ENCODE results near the gene SYTL3. TPM values are rescaled to one million over a fixed set of nuclear protein-coding genes. Genes with fewer than 3 reads are reported as not detected.

Gene SYTL3
- total RNA-seq, 2 experiments from 2014 or later: 43.5 to 48.3 TPM

- peaks cover 32% of the 10 kb centered on the region for H3K4me1 Mint-ChIP-seq (ENCODE audit: low read depth)
- H3K27me3 Mint-ChIP-seq (ENCODE audit: low read depth): no peaks in the 10 kb centered on the region
- ChIA-PET POLR2A (no interaction called here), CTCF (interaction anchor here (0.5 to 4.5 kb wide), 22 partner anchors 10 to 356 kb away, joined by 3 to 50 read pairs (median 3); partner anchors contain the start of gene RSPH3)
- H3K36me3 Mint-ChIP-seq (ENCODE audit: low read depth): peaks cover 23% of the 10 kb centered on the region
- DNase-seq: peak; percentile 79
- peak overlapping the region; percentile 82 for H3K27ac Mint-ChIP-seq
- no peaks in the 10 kb centered on the region for H3K9me3 Mint-ChIP-seq (ENCODE audit: insufficient read depth)
- H3K4me3 Mint-ChIP-seq: peak overlapping the region; percentile 60
- ATAC-seq: peak; percentile 98
Measured at GRCh38 chr6:158703837-158704822, 54.3 kb downstream of the SYTL3 start.

GRCh38 chr6:158705386-158706126, 55.7 kb downstream of the SYTL3 start:
- Mint-ChIP-seq H3K4me1 (ENCODE audit: low read depth) (peaks cover 30% of the 10 kb centered on the region), H3K27ac (peak overlapping the region; percentile 73), H3K9me3 (ENCODE audit: insufficient read depth) (no peaks in the 10 kb centered on the region), H3K27me3 (ENCODE audit: low read depth) (no peaks in the 10 kb centered on the region), H3K4me3 (no peak overlapping the region), H3K36me3 (ENCODE audit: low read depth) (peaks cover 34% of the 10 kb centered on the region)
- no peak for ATAC-seq
- DNase-seq: no peak
- POLR2A ChIA-PET: no interaction called here
- CTCF ChIA-PET: interaction anchor here (0.9 to 2.4 kb wide), 2 partner anchors 11 to 429 kb away, joined by 4 to 16 read pairs; no protein-coding TSS in a partner anchor

GRCh38 chr6:158706369-158706982, 56.6 kb downstream of the SYTL3 start:
- H3K9me3 Mint-ChIP-seq (ENCODE audit: insufficient read depth): no peaks in the 10 kb centered on the region
- H3K4me3 Mint-ChIP-seq: no peak overlapping the region
- H3K27ac Mint-ChIP-seq: peak overlapping the region; percentile 39
- no peak for ATAC-seq
- CTCF ChIA-PET: interaction anchor here (0.9 to 2.4 kb wide), 3 partner anchors 10 to 428 kb away, joined by 4 to 16 read pairs (median 4); no protein-coding TSS in a partner anchor
- POLR2A ChIA-PET: interaction anchor here (0.6 kb wide), 1 partner anchor 9 kb away, joined by 3 read pairs; no protein-coding TSS in a partner anchor
- DNase-seq: no peak
- H3K36me3 Mint-ChIP-seq (ENCODE audit: low read depth): peaks cover 37% of the 10 kb centered on the region
- H3K27me3 Mint-ChIP-seq (ENCODE audit: low read depth): no peaks in the 10 kb centered on the region
- H3K4me1 Mint-ChIP-seq (ENCODE audit: low read depth): peaks cover 27% of the 10 kb centered on the region

- H3K27me3 Mint-ChIP-seq (ENCODE audit: low read depth): no peaks in the 10 kb centered on the region
- no peak for DNase-seq
- H3K9me3 Mint-ChIP-seq (ENCODE audit: insufficient read depth): no peaks in the 10 kb centered on the region
- H3K4me3 Mint-ChIP-seq: no peak overlapping the region
- H3K36me3 Mint-ChIP-seq (ENCODE audit: low read depth): peaks cover 45% of the 10 kb centered on the region
- ATAC-seq: no peak
- no peak overlapping the region for H3K27ac Mint-ChIP-seq
- peaks cover 31% of the 10 kb centered on the region for H3K4me1 Mint-ChIP-seq (ENCODE audit: low read depth)
- CTCF ChIA-PET: interaction anchor here (0.9 to 2.4 kb wide), 3 partner anchors 10 to 427 kb away, joined by 4 to 16 read pairs (median 9); no protein-coding TSS in a partner anchor
- POLR2A ChIA-PET: no interaction called here
Measured at GRCh38 chr6:158707120-158707820, 57.4 kb downstream of the SYTL3 start.

GRCh38 chr6:158707821-158708195, 58.0 kb downstream of the SYTL3 start:
- Mint-ChIP-seq H3K27me3 (ENCODE audit: low read depth) (no peaks in the 10 kb centered on the region), H3K27ac (no peak overlapping the region), H3K9me3 (ENCODE audit: insufficient read depth) (no peaks in the 10 kb centered on the region), H3K4me1 (ENCODE audit: low read depth) (peaks cover 31% of the 10 kb centered on the region), H3K36me3 (ENCODE audit: low read depth) (peaks cover 47% of the 10 kb centered on the region), H3K4me3 (no peak overlapping the region)
- DNase-seq (no peak), ATAC-seq (no peak)
- POLR2A ChIA-PET: no interaction called here
- CTCF ChIA-PET: interaction anchor here (1.4 to 2.4 kb wide), 2 partner anchors 9 to 16 kb away, joined by 9 to 16 read pairs; no protein-coding TSS in a partner anchor

- CTCF ChIA-PET: interaction anchor here (1.4 to 2.4 kb wide), 2 partner anchors 9 to 17 kb away, joined by 9 to 16 read pairs; no protein-coding TSS in a partner anchor
- Mint-ChIP-seq H3K9me3 (ENCODE audit: insufficient read depth) (no peaks in the 10 kb centered on the region), H3K4me3 (no peak overlapping the region), H3K27ac (no peak overlapping the region), H3K27me3 (ENCODE audit: low read depth) (no peaks in the 10 kb centered on the region), H3K36me3 (ENCODE audit: low read depth) (peaks cover 50% of the 10 kb centered on the region), H3K4me1 (ENCODE audit: low read depth) (peaks cover 33% of the 10 kb centered on the region)
- ATAC-seq: no peak
- POLR2A ChIA-PET: no interaction called here
- DNase-seq: no peak
Measured at GRCh38 chr6:158708239-158708638, 58.4 kb downstream of the SYTL3 start.

- H3K27me3 Mint-ChIP-seq (ENCODE audit: low read depth): no peaks in the 10 kb centered on the region
- H3K4me1 Mint-ChIP-seq (ENCODE audit: low read depth): peaks cover 33% of the 10 kb centered on the region
- no peak overlapping the region for H3K4me3 Mint-ChIP-seq
- no peak for DNase-seq
- H3K27ac Mint-ChIP-seq: no peak overlapping the region
- H3K9me3 Mint-ChIP-seq (ENCODE audit: insufficient read depth): no peaks in the 10 kb centered on the region
- ChIA-PET CTCF (interaction anchor here (1.5 kb wide), 1 partner anchor 10 kb away, joined by 4 read pairs; no protein-coding TSS in a partner anchor), POLR2A (no interaction called here)
- ATAC-seq: no peak
- H3K36me3 Mint-ChIP-seq (ENCODE audit: low read depth): peaks cover 59% of the 10 kb centered on the region
Measured at GRCh38 chr6:158709809-158710208, 60.0 kb downstream of the SYTL3 start.

- ChIA-PET CTCF (no interaction called here), POLR2A (no interaction called here)
- H3K4me3 Mint-ChIP-seq: no peak overlapping the region
- DNase-seq (no peak), ATAC-seq (no peak)
- no peaks in the 10 kb centered on the region for H3K9me3 Mint-ChIP-seq (ENCODE audit: insufficient read depth)
- H3K27ac Mint-ChIP-seq: no peak overlapping the region
- H3K36me3 Mint-ChIP-seq (ENCODE audit: low read depth): peaks cover 72% of the 10 kb centered on the region
- H3K27me3 Mint-ChIP-seq (ENCODE audit: low read depth): no peaks in the 10 kb centered on the region
- peaks cover 42% of the 10 kb centered on the region for H3K4me1 Mint-ChIP-seq (ENCODE audit: low read depth)
Measured at GRCh38 chr6:158711264-158711663, 61.4 kb downstream of the SYTL3 start.

- no peak overlapping the region for H3K4me3 Mint-ChIP-seq
- DNase-seq (no peak), ATAC-seq (no peak)
- CTCF ChIA-PET: no interaction called here
- H3K36me3 Mint-ChIP-seq (ENCODE audit: low read depth): peaks cover 76% of the 10 kb centered on the region
- no peak overlapping the region for H3K27ac Mint-ChIP-seq
- no peaks in the 10 kb centered on the region for H3K9me3 Mint-ChIP-seq (ENCODE audit: insufficient read depth)
- H3K27me3 Mint-ChIP-seq (ENCODE audit: low read depth): no peaks in the 10 kb centered on the region
- POLR2A ChIA-PET: no interaction called here
- peaks cover 57% of the 10 kb centered on the region for H3K4me1 Mint-ChIP-seq (ENCODE audit: low read depth)
Measured at GRCh38 chr6:158713469-158713868, 63.6 kb downstream of the SYTL3 start.

- no peak for DNase-seq
- Mint-ChIP-seq H3K27me3 (ENCODE audit: low read depth) (no peaks in the 10 kb centered on the region), H3K36me3 (ENCODE audit: low read depth) (peaks cover 81% of the 10 kb centered on the region), H3K4me3 (no peak overlapping the region), H3K4me1 (ENCODE audit: low read depth) (peaks cover 69% of the 10 kb centered on the region), H3K27ac (peak overlapping the region; percentile 70), H3K9me3 (ENCODE audit: insufficient read depth) (no peaks in the 10 kb centered on the region)
- ChIA-PET POLR2A (interaction anchor here (0.6 kb wide), 1 partner anchor 8 kb away, joined by 3 read pairs; no protein-coding TSS in a partner anchor), CTCF (interaction anchor here (1.2 to 1.6 kb wide), 3 partner anchors 11 to 258 kb away, joined by 3 to 4 read pairs (median 3); no protein-coding TSS in a partner anchor)
- ATAC-seq: no peak
Measured at GRCh38 chr6:158714706-158715105, 64.9 kb downstream of the SYTL3 start.

Measured in activated CD8-positive, alpha-beta T cell treated with anti-CD3 and anti-CD28 coated beads, Interleukin-2, amount 10 ng/mL, durations not matched to agents 7 days and 5 days (primary cell).